WTC11 (cell line): Measurements from ENCODE around the gene EPB41L4B. TPM values are rescaled to one million over a fixed set of nuclear protein-coding genes. Genes with fewer than 3 reads are reported as not detected.

Experiments used
- ATAC-seq: fragments of 200-7000 bp; cut with Tn5 transposase; 2 replicates; pipeline ENCODE4 v1.10.0; 2021; ENCODE audit warnings: mild to moderate bottlenecking, moderate library complexity
- CTCF ChIA-PET: fragments of 300-600 bp; sonication (Branson Sonifier 250); formaldehyde crosslinking; loops from one replicate; lab custom pipeline; 2021; ENCODE audit warnings: antibody characterized with exemption; lab: Charles Lee
- POLR2A ChIA-PET: fragments of 350-600 bp; sonication (Branson Sonifier 250); formaldehyde crosslinking; loops from one replicate; lab custom pipeline; 2021; ENCODE audit warnings: antibody characterized with exemption; lab: Charles Lee
- DNase-seq: peaks from one replicate; pipeline ENCODE4 v3.0.0; 2021; ENCODE audit warnings: low spot score
- H3K27ac Mint-ChIP-seq: 2 replicates; pipeline ENCODE4 v1.8.0; 2021; ENCODE audit warnings: mixed read lengths
- H3K27me3 Mint-ChIP-seq: 2 replicates; pipeline ENCODE4 v1.8.0; 2021; ENCODE audit warnings: low read depth, mild to moderate bottlenecking, moderate library complexity, mixed read lengths
- H3K36me3 Mint-ChIP-seq: 2 replicates; pipeline ENCODE4 v1.8.0; 2021; ENCODE audit warnings: mixed read lengths
- H3K4me1 Mint-ChIP-seq: 2 replicates; pipeline ENCODE4 v1.8.0; 2022; ENCODE audit warnings: mixed read lengths
- H3K4me3 Mint-ChIP-seq: 2 replicates; pipeline ENCODE4 v1.8.0; 2021; ENCODE audit warnings: mild to moderate bottlenecking, moderate library complexity, mixed read lengths
- H3K9me3 Mint-ChIP-seq: 2 replicates; pipeline ENCODE4 v1.8.0; 2021; ENCODE audit warnings: mixed read lengths
- AFF4 ChIP-seq: sonication (generic); formaldehyde crosslinking; IDR thresholded peaks from 2 replicates; pipeline ENCODE4 v1.8.1; 2023; ENCODE audit warnings: mild to moderate bottlenecking, missing genetic modification reagents, borderline replicate concordance
- ELF4 ChIP-seq: sonication (generic); formaldehyde crosslinking; IDR thresholded peaks from 2 replicates; pipeline ENCODE4 v1.8.1; 2022; ENCODE audit warnings: low read depth, mild to moderate bottlenecking, moderate library complexity, missing genetic modification reagents
- ESRRA ChIP-seq: sonication (generic); formaldehyde crosslinking; IDR thresholded peaks from 2 replicates; pipeline ENCODE4 v1.8.1; 2022; ENCODE audit warnings: mild to moderate bottlenecking, missing genetic modification reagents, borderline replicate concordance
- IRF2 ChIP-seq: sonication (generic); formaldehyde crosslinking; IDR thresholded peaks from 2 replicates; pipeline ENCODE4 v1.8.0; 2022; ENCODE audit warnings: low read depth, missing genetic modification reagents, borderline replicate concordance
- JUN ChIP-seq: sonication (generic); formaldehyde crosslinking; IDR thresholded peaks from 2 replicates; pipeline ENCODE4 v1.8.0; 2023; ENCODE audit warnings: mild to moderate bottlenecking, missing genetic modification reagents
- NFATC4 ChIP-seq: fragments of 250-450 bp; sonication (Bioruptor Pico); IDR thresholded peaks from 2 replicates; pipeline ENCODE4 v1.9.0; 2021; ENCODE audit warnings: mild to moderate bottlenecking
- NFYB ChIP-seq: sonication (generic); formaldehyde crosslinking; conservative IDR thresholded peaks from 2 replicates; pipeline ENCODE4 v1.8.0; 2022; ENCODE audit warnings: low read depth, missing genetic modification reagents
- NR3C1 ChIP-seq: sonication (generic); formaldehyde crosslinking; conservative IDR thresholded peaks from 2 replicates; pipeline ENCODE4 v1.8.1; 2023; ENCODE audit warnings: low read depth, mild to moderate bottlenecking, missing genetic modification reagents
- PRRX2 ChIP-seq: fragments of 250-450 bp; sonication (Bioruptor Pico); IDR thresholded peaks from 2 replicates; pipeline ENCODE4 v1.8.0; 2021; ENCODE audit warnings: mild to moderate bottlenecking
- RORB ChIP-seq: fragments of 250-450 bp; sonication (Bioruptor Pico); IDR thresholded peaks from 2 replicates; pipeline ENCODE4 v1.9.0; 2021; ENCODE audit warnings: mild to moderate bottlenecking
- TP53 ChIP-seq: sonication (generic); formaldehyde crosslinking; IDR thresholded peaks from 2 replicates; pipeline ENCODE4 v1.8.1; 2023; ENCODE audit warnings: mild to moderate bottlenecking, missing genetic modification reagents
- USF2 ChIP-seq: sonication (generic); formaldehyde crosslinking; IDR thresholded peaks from 2 replicates; pipeline ENCODE4 v1.8.1; 2023; ENCODE audit warnings: mild to moderate bottlenecking, missing genetic modification reagents, moderate library complexity
- ZBTB43 ChIP-seq: sonication (generic); formaldehyde crosslinking; IDR thresholded peaks from 2 replicates; pipeline ENCODE4 v1.8.1; 2023; ENCODE audit warnings: mild to moderate bottlenecking, missing genetic modification reagents
- ZNF138 ChIP-seq: sonication (generic); formaldehyde crosslinking; conservative IDR thresholded peaks from 2 replicates; pipeline ENCODE4 v1.8.1; 2022; ENCODE audit warnings: mild to moderate bottlenecking, moderate library complexity, missing genetic modification reagents
- ZNF232 ChIP-seq: sonication (generic); formaldehyde crosslinking; IDR thresholded peaks from 2 replicates; pipeline ENCODE4 v1.8.0; 2022; ENCODE audit warnings: mild to moderate bottlenecking, missing genetic modification reagents
- ZNF263 ChIP-seq: sonication (generic); formaldehyde crosslinking; IDR thresholded peaks from 2 replicates; pipeline ENCODE4 v1.8.1; 2022; ENCODE audit warnings: low read depth, mild to moderate bottlenecking, moderate library complexity, missing genetic modification reagents
- ZNF423 ChIP-seq: fragments of 250-450 bp; sonication (Bioruptor Pico); IDR thresholded peaks from 2 replicates; pipeline ENCODE4 v2.1.2; 2022; ENCODE audit warnings: mild to moderate bottlenecking, moderate library complexity
- ZNF425 ChIP-seq: fragments of 250-450 bp; sonication (Bioruptor Pico); conservative IDR thresholded peaks from 2 replicates; pipeline ENCODE4 v1.9.0; 2021; ENCODE audit warnings: mild to moderate bottlenecking
- ZSCAN18 ChIP-seq: fragments of 250-450 bp; sonication (Bioruptor Pico); IDR thresholded peaks from 2 replicates; pipeline ENCODE4 v2.1.2; 2022; ENCODE audit warnings: mild to moderate bottlenecking, moderate library complexity
- total RNA-seq: library from RNA; stranded (reverse); gene quantifications from 3 replicates; pipeline ENCODE4 v1.2.3, GENCODE V29; 2021

Gene EPB41L4B
- total RNA-seq, 1 experiment from 2014 or later, result 20.0 TPM

- peaks cover 39% of the 10 kb centered on the region for H3K4me1 Mint-ChIP-seq
- no peak for DNase-seq
- H3K27ac Mint-ChIP-seq, result no peak overlapping the region; the same call in 1 of the 2 replicates
- H3K9me3 Mint-ChIP-seq, result no peaks in the 10 kb centered on the region
- ATAC-seq, result no peak
- no peak overlapping the region for H3K4me3 Mint-ChIP-seq
- ChIA-PET CTCF (interaction anchor here (1.3 to 1.6 kb wide), 2 partner anchors 69 to 188 kb away, joined by 3 to 5 read pairs; no protein-coding TSS in a partner anchor), POLR2A (no interaction called here)
- peaks cover 26% of the 10 kb centered on the region for H3K36me3 Mint-ChIP-seq
- TF ChIP-seq NFYB (CRISPR knock-in tag) (no peak), ESRRA (CRISPR knock-in tag) (no peak)
- H3K27me3 Mint-ChIP-seq, result no peaks in the 10 kb centered on the region; the same call in 1 of the 2 replicates
Observed at GRCh38 chr9:109252291-109252690, 68.6 kb downstream of the EPB41L4B start.

- peaks cover 22% of the 10 kb centered on the region for H3K36me3 Mint-ChIP-seq
- H3K27ac Mint-ChIP-seq, result peak overlapping the region; percentile 74
- no peak overlapping the region for H3K4me3 Mint-ChIP-seq
- no peaks in the 10 kb centered on the region for H3K9me3 Mint-ChIP-seq
- TF ChIP-seq ZNF425 (CRISPR knock-in tag) (no peak), ELF4 (CRISPR knock-in tag) (no peak), NFATC4 (CRISPR knock-in tag) (no peak), NR3C1 (CRISPR knock-in tag) (no peak), TP53 (CRISPR knock-in tag) (no peak), AFF4 (CRISPR knock-in tag) (no peak), ZBTB43 (no peak), ZNF232 (CRISPR knock-in tag) (no peak), RORB (CRISPR knock-in tag) (no peak), PRRX2 (CRISPR knock-in tag) (no peak), ZNF423 (CRISPR knock-in tag) (no peak), USF2 (CRISPR knock-in tag) (no peak), ZNF138 (CRISPR knock-in tag) (no peak), JUN (CRISPR knock-in tag) (no peak), ZNF263 (CRISPR knock-in tag) (no peak), IRF2 (CRISPR knock-in tag) (no peak), ZSCAN18 (CRISPR knock-in tag) (no peak)
- no peak for ATAC-seq
- DNase-seq, result no peak
- H3K4me1 Mint-ChIP-seq, result peaks cover 39% of the 10 kb centered on the region
- H3K27me3 Mint-ChIP-seq, result no peaks in the 10 kb centered on the region; the same call in 1 of the 2 replicates
- POLR2A ChIA-PET, result no interaction called here
- CTCF ChIA-PET, result no interaction called here
Observed at GRCh38 chr9:109251776-109252106, 69.1 kb downstream of the EPB41L4B start.
